Measurements from ENCODE around the gene AVP. TPM values are rescaled to one million over a fixed set of nuclear protein-coding genes. Genes with fewer than 3 reads are reported as not detected.

AVP gene
- total and polyA plus RNA-seq, 2 donors from 2014 or later, result 2.1 TPM; not detected in 1

- no peak for FAIRE-seq
Measured at GRCh38 chr20:3090565-3090964, 6.0 kb upstream of the AVP start.

GRCh38 chr20:3088031-3088430, 3.5 kb upstream of the AVP start:
- TF ChIP-seq CTCF (IDR thresholded peaks at IDR 0.05; ENCODE audit: borderline replicate concordance, extremely low read depth, insufficient read depth), result no peak
- H3K9ac ChIP-seq (ENCODE audit: low read length in 3 of 3), result no peak overlapping the region
- H3K4me1 ChIP-seq (ENCODE audit: control insufficient read depth in 2 of 3, insufficient read depth in 2 of 3, low read depth in 1 of 3, low read length in 3 of 3), result peaks cover 0 to 3% (median 0%) of the 10 kb centered on the region in 3 donors
- peaks cover 3% of the 10 kb centered on the region for H3K27me3 ChIP-seq (ENCODE audit: control insufficient read depth, insufficient read depth, low read length)
- no peak overlapping the region for H3K27ac ChIP-seq (ENCODE audit: low read depth in 2 of 2, low read length in 2 of 2)
- no peaks in the 10 kb centered on the region for H3K9me3 ChIP-seq (ENCODE audit: control insufficient read depth in 2 of 3, insufficient read depth in 1 of 3, low read length in 3 of 3)
- no peak overlapping the region for H3K4me3 ChIP-seq (ENCODE audit: low read length in 3 of 3)
- H3K36me3 ChIP-seq (ENCODE audit: control insufficient read depth in 2 of 3, insufficient read depth in 3 of 3, low read length in 3 of 3), result no peaks in the 10 kb centered on the region
- intact Hi-C loops (cut with DNase I), result no loop called here
- FAIRE-seq (no peak), DNase-seq (peak in 1 of 5 donors; percentile 45)

More at GRCh38 chr20:3090565-3090964, 6.0 kb upstream of the AVP start:
- intact Hi-C loops (cut with DNase I), result no loop called here
- Histone ChIP-seq H3K9me3 (ENCODE audit: control insufficient read depth in 2 of 3, insufficient read depth in 1 of 3, low read length in 3 of 3) (no peaks in the 10 kb centered on the region), H3K36me3 (ENCODE audit: control insufficient read depth in 2 of 3, insufficient read depth in 3 of 3, low read length in 3 of 3) (no peaks in the 10 kb centered on the region), H3K9ac (ENCODE audit: low read length in 3 of 3) (no peak overlapping the region), H3K4me3 (ENCODE audit: low read length in 3 of 3) (no peak overlapping the region), H3K4me1 (ENCODE audit: control insufficient read depth in 2 of 3, insufficient read depth in 2 of 3, low read depth in 1 of 3, low read length in 3 of 3) (no peaks in the 10 kb centered on the region), H3K27me3 (ENCODE audit: control insufficient read depth, insufficient read depth, low read length) (no peaks in the 10 kb centered on the region), H3K27ac (ENCODE audit: low read depth in 2 of 2, low read length in 2 of 2) (no peak overlapping the region)
- no peak for DNase-seq
- no peak for TF ChIP-seq CTCF (IDR thresholded peaks at IDR 0.05; ENCODE audit: borderline replicate concordance, extremely low read depth, insufficient read depth)

GRCh38 chr20:3085571-3086072, 1.1 kb upstream of the AVP start:
- no peak for TF ChIP-seq CTCF (IDR thresholded peaks at IDR 0.05; ENCODE audit: borderline replicate concordance, extremely low read depth, insufficient read depth)
- intact Hi-C loops (cut with DNase I), result no loop called here
- H3K4me1 ChIP-seq (ENCODE audit: control insufficient read depth in 2 of 3, insufficient read depth in 2 of 3, low read depth in 1 of 3, low read length in 3 of 3), result peaks cover 0 to 6% (median 4%) of the 10 kb centered on the region in 3 donors
- H3K4me3 ChIP-seq (ENCODE audit: low read length in 3 of 3), result no peak overlapping the region
- H3K36me3 ChIP-seq (ENCODE audit: control insufficient read depth in 2 of 3, insufficient read depth in 3 of 3, low read length in 3 of 3), result no peaks in the 10 kb centered on the region
- FAIRE-seq (no peak), DNase-seq (peak in 1 of 5 donors; percentile 57)
- H3K27ac ChIP-seq (ENCODE audit: low read depth in 2 of 2, low read length in 2 of 2), result no peak overlapping the region
- H3K9me3 ChIP-seq (ENCODE audit: control insufficient read depth in 2 of 3, insufficient read depth in 1 of 3, low read length in 3 of 3), result no peaks in the 10 kb centered on the region
- H3K27me3 ChIP-seq (ENCODE audit: control insufficient read depth, insufficient read depth, low read length), result peaks cover 10% of the 10 kb centered on the region
- no peak overlapping the region for H3K9ac ChIP-seq (ENCODE audit: low read length in 3 of 3)

GRCh38 chr20:3084986-3085360, 449 bp upstream of the AVP start:
- no peak for FAIRE-seq
- Histone ChIP-seq H3K36me3 (ENCODE audit: control insufficient read depth in 2 of 3, insufficient read depth in 3 of 3, low read length in 3 of 3) (no peaks in the 10 kb centered on the region), H3K27me3 (ENCODE audit: control insufficient read depth, insufficient read depth, low read length) (peaks cover 13% of the 10 kb centered on the region), H3K27ac (ENCODE audit: low read depth in 2 of 2, low read length in 2 of 2) (no peak overlapping the region), H3K4me3 (ENCODE audit: low read length in 3 of 3) (no peak overlapping the region), H3K9me3 (ENCODE audit: control insufficient read depth in 2 of 3, insufficient read depth in 1 of 3, low read length in 3 of 3) (no peaks in the 10 kb centered on the region), H3K4me1 (ENCODE audit: control insufficient read depth in 2 of 3, insufficient read depth in 2 of 3, low read depth in 1 of 3, low read length in 3 of 3) (peaks cover 0 to 7% (median 6%) of the 10 kb centered on the region in 3 donors), H3K9ac (ENCODE audit: low read length in 3 of 3) (no peak overlapping the region)
- TF ChIP-seq CTCF (IDR thresholded peaks at IDR 0.05; ENCODE audit: borderline replicate concordance, extremely low read depth, insufficient read depth), result no peak
- DNase-seq, result no peak
- intact Hi-C loops (cut with DNase I), result no loop called here

Data from kidney (tissue), 14 donors.